ENCODE results near the gene WNK1.
"Not testable (repeated sequence)": the region's sequence is repeated elsewhere in the genome, so short reads cannot be mapped to it uniquely, and the experiment has no call there.

Gene WNK1

DNA sequence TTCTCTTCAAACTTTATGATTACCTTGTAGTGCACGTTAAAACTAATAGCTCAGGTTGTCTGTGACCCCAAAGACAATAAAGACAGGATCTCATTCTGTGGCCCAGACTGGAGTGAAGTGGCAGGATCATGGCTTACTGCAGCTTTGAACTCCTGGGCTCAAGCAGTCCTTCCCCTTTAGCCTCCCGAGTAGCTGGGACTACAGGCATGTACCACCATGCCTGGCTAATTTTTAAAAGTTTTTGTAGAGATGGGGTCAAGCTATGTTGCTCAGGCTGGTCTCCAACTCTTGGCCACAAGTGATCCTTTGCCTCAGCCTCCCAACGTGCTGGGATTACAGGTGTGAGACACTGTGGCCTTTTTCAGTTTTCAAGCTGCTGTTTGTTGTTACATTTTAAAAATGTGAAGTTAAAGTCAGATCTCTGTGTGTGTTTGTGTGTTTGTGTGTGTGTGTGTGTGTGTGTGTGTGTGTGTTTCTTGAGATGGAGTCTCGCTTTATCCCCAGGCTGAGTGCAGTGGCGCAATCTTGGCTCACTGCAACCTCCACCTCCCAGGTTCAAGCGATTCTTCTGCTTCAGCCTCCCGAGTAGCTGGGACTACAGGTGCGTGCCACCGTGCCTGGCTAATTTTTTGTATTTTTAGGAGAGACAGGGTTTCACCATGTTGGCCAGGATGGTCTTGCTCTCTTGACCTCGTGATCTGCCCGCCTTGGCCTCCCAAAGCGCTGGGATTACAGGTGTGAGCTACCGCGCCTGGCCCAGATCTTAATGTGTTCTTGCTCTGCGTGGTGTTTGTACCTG, 23.8 kb downstream of the WNK1 start:
- H2AK5ac ChIP-seq (ENCODE audit: low read depth, low read length); H2BK15ac ChIP-seq (ENCODE audit: low read length); H3K4me1 ChIP-seq (ENCODE audit: control insufficient read depth in 2 of 2, insufficient read depth in 1 of 2, low read depth in 1 of 2, low read length in 2 of 2); H2BK5ac ChIP-seq (ENCODE audit: low read length); H3K18ac ChIP-seq (ENCODE audit: low read length); H3K9me3 ChIP-seq (replicated peaks in 1 of 2; ENCODE audit: control insufficient read depth in 2 of 2, insufficient read depth in 1 of 2, low read depth in 1 of 2, low read length in 2 of 2); H3K9ac ChIP-seq (ENCODE audit: low read depth, low read length, poor library complexity); H3K14ac ChIP-seq (ENCODE audit: low read length); H4K8ac ChIP-seq (ENCODE audit: low read depth, low read length); H2AFZ ChIP-seq (ENCODE audit: low read length); H4K91ac ChIP-seq (ENCODE audit: low read depth, low read length, poor library complexity); H3K4ac ChIP-seq (ENCODE audit: low read length); H3K36me3 ChIP-seq (replicated peaks in 1 of 2; ENCODE audit: control insufficient read depth in 2 of 2, insufficient read depth in 2 of 2, low read length in 2 of 2); H3K4me2 ChIP-seq (ENCODE audit: insufficient read depth, low read length, poor library complexity, severe bottlenecking); H3K4me3 ChIP-seq (ENCODE audit: low read length in 2 of 2); H2BK120ac ChIP-seq (ENCODE audit: low read depth, low read length); H3K23ac ChIP-seq (ENCODE audit: low read depth, low read length, poor library complexity); H3K79me1 ChIP-seq (ENCODE audit: low read depth, low read length); DNase-seq (ENCODE audit: low spot score); H2BK12ac ChIP-seq (ENCODE audit: low read length); H3K27me3 ChIP-seq (ENCODE audit: control insufficient read depth in 3 of 3, insufficient read depth in 3 of 3, low read depth in 1 of 3, low read length in 3 of 3); H3K27ac ChIP-seq (replicated peaks; ENCODE audit: low read length): not testable (repeated sequence)
- WGBS, 2 donors (ENCODE audit: extremely low coverage in 2 of 2, insufficient read length in 2 of 2, insufficient replicate concordance in 1 of 2) = no CpG with 5 or more reads among the region's 15 CpGs

- not testable (repeated sequence) for H3K4ac ChIP-seq (ENCODE audit: low read length); H3K27me3 ChIP-seq (ENCODE audit: control insufficient read depth in 3 of 3, insufficient read depth in 3 of 3, low read depth in 1 of 3, low read length in 3 of 3); H2AFZ ChIP-seq (ENCODE audit: low read length); H2BK12ac ChIP-seq (ENCODE audit: low read length); H3K18ac ChIP-seq (ENCODE audit: low read length); H2BK120ac ChIP-seq (ENCODE audit: low read depth, low read length); H3K23ac ChIP-seq (ENCODE audit: low read depth, low read length, poor library complexity); H3K27ac ChIP-seq (replicated peaks; ENCODE audit: low read length); H3K79me1 ChIP-seq (ENCODE audit: low read depth, low read length); H3K4me3 ChIP-seq (ENCODE audit: low read length in 2 of 2); H3K4me1 ChIP-seq (ENCODE audit: control insufficient read depth in 2 of 2, insufficient read depth in 1 of 2, low read depth in 1 of 2, low read length in 2 of 2); H3K36me3 ChIP-seq (replicated peaks in 1 of 2; ENCODE audit: control insufficient read depth in 2 of 2, insufficient read depth in 2 of 2, low read length in 2 of 2); H4K8ac ChIP-seq (ENCODE audit: low read depth, low read length); H4K91ac ChIP-seq (ENCODE audit: low read depth, low read length, poor library complexity); H2BK15ac ChIP-seq (ENCODE audit: low read length); H3K9me3 ChIP-seq (replicated peaks in 1 of 2; ENCODE audit: control insufficient read depth in 2 of 2, insufficient read depth in 1 of 2, low read depth in 1 of 2, low read length in 2 of 2); H3K4me2 ChIP-seq (ENCODE audit: insufficient read depth, low read length, poor library complexity, severe bottlenecking); H2AK5ac ChIP-seq (ENCODE audit: low read depth, low read length); H3K9ac ChIP-seq (ENCODE audit: low read depth, low read length, poor library complexity); DNase-seq (ENCODE audit: low spot score); H2BK5ac ChIP-seq (ENCODE audit: low read length); H3K14ac ChIP-seq (ENCODE audit: low read length)
- WGBS, 2 donors (ENCODE audit: extremely low coverage in 2 of 2, insufficient read length in 2 of 2, insufficient replicate concordance in 1 of 2) = no CpG with 5 or more reads among the region's 5 CpGs
Observed at GRCh38 chr12:776772-777373, 24.5 kb downstream of the WNK1 start.

- H3K27ac ChIP-seq (replicated peaks; ENCODE audit: low read length) = no peak overlapping the region
- H3K79me1 ChIP-seq (ENCODE audit: low read depth, low read length) = peaks cover 3% of the 10 kb centered on the region
- no peak overlapping the region for H3K14ac ChIP-seq (ENCODE audit: low read length)
- no peak overlapping the region for H3K4me3 ChIP-seq (ENCODE audit: low read length in 2 of 2)
- no peak overlapping the region for H2BK12ac ChIP-seq (ENCODE audit: low read length)
- H4K8ac ChIP-seq (ENCODE audit: low read depth, low read length) = no peak overlapping the region
- no peak overlapping the region for H3K9ac ChIP-seq (ENCODE audit: low read depth, low read length, poor library complexity)
- no peak overlapping the region for H4K91ac ChIP-seq (ENCODE audit: low read depth, low read length, poor library complexity)
- no peak for DNase-seq (ENCODE audit: low spot score)
- no peak overlapping the region for H2AK5ac ChIP-seq (ENCODE audit: low read depth, low read length)
- H3K27me3 ChIP-seq (ENCODE audit: control insufficient read depth in 3 of 3, insufficient read depth in 3 of 3, low read depth in 1 of 3, low read length in 3 of 3) = no peaks in the 10 kb centered on the region
- H3K36me3 ChIP-seq (replicated peaks in 1 of 2; ENCODE audit: control insufficient read depth in 2 of 2, insufficient read depth in 2 of 2, low read length in 2 of 2) = no peaks in the 10 kb centered on the region
- no peak overlapping the region for H3K23ac ChIP-seq (ENCODE audit: low read depth, low read length, poor library complexity)
- no peaks in the 10 kb centered on the region for H3K9me3 ChIP-seq (replicated peaks in 1 of 2; ENCODE audit: control insufficient read depth in 2 of 2, insufficient read depth in 1 of 2, low read depth in 1 of 2, low read length in 2 of 2)
- no peak overlapping the region for H3K4me2 ChIP-seq (ENCODE audit: insufficient read depth, low read length, poor library complexity, severe bottlenecking)
- no peak overlapping the region for H2BK15ac ChIP-seq (ENCODE audit: low read length)
- WGBS, 2 donors (ENCODE audit: extremely low coverage in 2 of 2, insufficient read length in 2 of 2, insufficient replicate concordance in 1 of 2) = no CpG with 5 or more reads among the region's 3 CpGs
- peaks cover 3 to 7% of the 10 kb centered on the region in 2 donors for H3K4me1 ChIP-seq (ENCODE audit: control insufficient read depth in 2 of 2, insufficient read depth in 1 of 2, low read depth in 1 of 2, low read length in 2 of 2)
- H2BK120ac ChIP-seq (ENCODE audit: low read depth, low read length) = no peak overlapping the region
- no peak overlapping the region for H3K18ac ChIP-seq (ENCODE audit: low read length)
- no peak overlapping the region for H2BK5ac ChIP-seq (ENCODE audit: low read length)
- H3K4ac ChIP-seq (ENCODE audit: low read length) = no peak overlapping the region
- H2AFZ ChIP-seq (ENCODE audit: low read length) = no peak overlapping the region
Observed at GRCh38 chr12:777550-778047, 25.2 kb downstream of the WNK1 start.

GRCh38 chr12:778615-779014, 26.2 kb downstream of the WNK1 start:
- no peak for DNase-seq (ENCODE audit: low spot score)
- Histone ChIP-seq H3K9me3 (replicated peaks in 1 of 2; ENCODE audit: control insufficient read depth in 2 of 2, insufficient read depth in 1 of 2, low read depth in 1 of 2, low read length in 2 of 2) (no peaks in the 10 kb centered on the region), H3K27ac (replicated peaks; ENCODE audit: low read length) (no peak overlapping the region), H3K23ac (ENCODE audit: low read depth, low read length, poor library complexity) (no peak overlapping the region), H2BK15ac (ENCODE audit: low read length) (no peak overlapping the region), H4K8ac (ENCODE audit: low read depth, low read length) (no peak overlapping the region), H3K4me2 (ENCODE audit: insufficient read depth, low read length, poor library complexity, severe bottlenecking) (no peak overlapping the region), H3K18ac (ENCODE audit: low read length) (no peak overlapping the region), H3K14ac (ENCODE audit: low read length) (no peak overlapping the region), H3K4me1 (ENCODE audit: control insufficient read depth in 2 of 2, insufficient read depth in 1 of 2, low read depth in 1 of 2, low read length in 2 of 2) (peaks cover 3 to 7% of the 10 kb centered on the region in 2 donors), H3K27me3 (ENCODE audit: control insufficient read depth in 3 of 3, insufficient read depth in 3 of 3, low read depth in 1 of 3, low read length in 3 of 3) (no peaks in the 10 kb centered on the region), H3K79me1 (ENCODE audit: low read depth, low read length) (peaks cover 3% of the 10 kb centered on the region), H3K4me3 (ENCODE audit: low read length in 2 of 2) (no peak overlapping the region), H2AK5ac (ENCODE audit: low read depth, low read length) (no peak overlapping the region), H3K36me3 (replicated peaks in 1 of 2; ENCODE audit: control insufficient read depth in 2 of 2, insufficient read depth in 2 of 2, low read length in 2 of 2) (no peaks in the 10 kb centered on the region), H2BK120ac (ENCODE audit: low read depth, low read length) (no peak overlapping the region), H2AFZ (ENCODE audit: low read length) (no peak overlapping the region), H2BK5ac (ENCODE audit: low read length) (no peak overlapping the region), H3K9ac (ENCODE audit: low read depth, low read length, poor library complexity) (no peak overlapping the region), H3K4ac (ENCODE audit: low read length) (no peak overlapping the region), H4K91ac (ENCODE audit: low read depth, low read length, poor library complexity) (no peak overlapping the region), H2BK12ac (ENCODE audit: low read length) (no peak overlapping the region)
- no CpG with 5 or more reads among the region's 6 CpGs for WGBS, 2 donors (ENCODE audit: extremely low coverage in 2 of 2, insufficient read length in 2 of 2, insufficient replicate concordance in 1 of 2)
